DMS53 treated with DMSO at 0.1 percent for 48 hours (cell line): ENCODE data around the gene MROH9.

Source experiments
- DNase-seq: peaks from one replicate; lab custom pipeline; 2025; ENCODE audit not compliant: unreplicated experiment; lab: John Stamatoyannopoulos, UW

MROH9 gene

DNA sequence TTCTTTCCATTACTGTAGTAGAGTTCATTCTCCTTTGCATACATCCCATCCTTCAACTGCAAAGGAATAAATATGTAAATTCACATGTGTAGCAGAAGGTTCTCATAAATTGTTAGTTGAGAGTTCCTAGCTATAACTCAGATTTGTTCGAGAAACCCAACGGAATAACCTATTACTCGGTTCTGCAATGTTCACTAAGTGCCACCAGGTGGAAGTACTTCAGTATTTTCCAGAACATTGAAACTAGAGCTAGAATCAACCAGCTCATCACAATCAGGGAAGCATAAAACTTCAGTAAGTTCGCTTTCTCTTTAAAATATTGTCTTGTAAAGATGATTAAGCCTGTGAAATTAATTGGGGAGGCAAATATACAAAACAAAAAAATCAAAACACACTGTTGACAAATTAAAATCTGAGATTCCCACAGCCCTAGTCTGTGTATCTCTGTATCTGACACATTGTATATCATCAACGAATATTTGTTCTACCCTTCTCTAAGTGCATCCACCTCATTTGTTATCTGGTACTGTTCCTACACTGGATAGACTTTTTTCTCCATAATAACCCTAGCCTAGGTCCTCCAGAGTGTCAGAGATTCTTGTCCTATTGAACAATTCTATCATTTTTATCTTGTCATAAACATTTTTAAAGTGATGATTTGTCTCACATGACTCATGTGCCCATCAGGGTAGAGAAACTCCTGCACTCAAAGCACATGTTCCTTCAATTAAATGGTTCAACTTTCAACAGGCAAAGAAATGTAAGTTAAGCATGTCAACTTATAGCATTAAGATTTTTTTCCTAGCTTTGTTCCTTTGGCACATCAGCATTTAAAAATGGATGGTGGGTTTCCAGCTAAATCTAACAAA is 31.9 kb downstream of the MROH9 start:
- DNase-seq, result peak; percentile 62

GRCh38 chr1:170970256-170970655 is 34.9 kb downstream of the MROH9 start:
- DNase-seq, result no peak

- DNase-seq, result no peak
Measured at GRCh38 chr1:170978371-170978910, 43.1 kb downstream of the MROH9 start.

GRCh38 chr1:170985406-170985805 is 50.1 kb downstream of the MROH9 start:
- DNase-seq, result no peak

GRCh38 chr1:170986901-170987300 is 51.6 kb downstream of the MROH9 start:
- no peak for DNase-seq

DNA sequence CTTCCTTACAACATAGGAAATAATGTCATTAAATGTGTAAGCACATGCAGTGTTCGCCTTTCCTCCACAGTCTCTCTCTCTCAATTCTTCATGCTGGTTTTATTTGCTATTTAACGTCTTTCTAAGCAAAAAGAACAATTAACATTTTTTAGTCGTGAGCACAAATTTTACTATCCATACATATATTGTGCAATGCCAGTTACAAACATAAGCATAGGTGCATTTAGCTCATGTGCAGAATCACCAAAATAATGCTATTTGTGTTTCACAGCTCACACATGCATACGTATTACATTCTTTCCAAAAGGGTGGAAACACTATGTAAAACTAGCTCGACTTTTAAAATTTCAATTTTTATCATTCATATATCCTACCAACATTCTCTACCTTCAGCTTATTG is 52.1 kb downstream of the MROH9 start:
- DNase-seq, result no peak

DNA sequence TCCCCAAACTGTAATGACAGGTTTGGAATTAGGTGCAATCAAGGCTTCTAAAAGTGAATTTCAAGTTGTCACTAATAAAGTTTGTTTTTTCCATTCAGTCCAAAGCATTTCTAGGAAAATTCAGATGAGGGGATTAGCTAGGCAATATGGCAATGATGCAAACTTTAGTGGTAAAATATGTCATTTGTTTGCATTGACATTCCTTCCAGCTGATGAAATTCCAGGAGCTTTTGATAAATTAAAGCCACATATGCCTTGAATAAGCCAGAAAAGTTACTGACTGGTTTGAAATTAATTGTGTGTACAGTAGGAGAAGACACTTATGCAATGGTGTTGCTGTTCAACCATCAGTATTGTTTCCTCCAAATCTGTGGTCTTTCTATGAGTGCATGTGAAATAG is 57.8 kb downstream of the MROH9 start:
- DNase-seq, result no peak

- DNase-seq, result no peak
Measured at GRCh38 chr1:170993717-170994116, 58.4 kb downstream of the MROH9 start.

DNA sequence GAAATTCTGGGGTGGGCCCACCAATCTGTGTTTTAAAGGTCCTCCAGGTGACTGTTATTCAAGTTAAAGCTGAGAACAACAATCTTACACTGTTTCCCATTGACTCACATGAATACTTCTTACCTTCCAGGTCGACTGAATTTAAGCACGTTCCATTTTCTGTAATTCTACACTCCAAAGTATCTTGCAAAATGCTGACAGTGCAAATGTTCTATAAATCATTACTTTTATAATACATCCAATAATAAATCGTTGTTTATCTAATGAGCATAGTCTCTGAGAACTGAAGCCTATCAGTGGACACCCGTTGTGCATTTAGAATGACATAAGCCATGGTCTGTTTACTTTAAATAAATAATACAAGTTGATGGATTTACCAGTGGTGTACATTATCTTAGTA is 79.5 kb downstream of the MROH9 start:
- no peak for DNase-seq

DNA sequence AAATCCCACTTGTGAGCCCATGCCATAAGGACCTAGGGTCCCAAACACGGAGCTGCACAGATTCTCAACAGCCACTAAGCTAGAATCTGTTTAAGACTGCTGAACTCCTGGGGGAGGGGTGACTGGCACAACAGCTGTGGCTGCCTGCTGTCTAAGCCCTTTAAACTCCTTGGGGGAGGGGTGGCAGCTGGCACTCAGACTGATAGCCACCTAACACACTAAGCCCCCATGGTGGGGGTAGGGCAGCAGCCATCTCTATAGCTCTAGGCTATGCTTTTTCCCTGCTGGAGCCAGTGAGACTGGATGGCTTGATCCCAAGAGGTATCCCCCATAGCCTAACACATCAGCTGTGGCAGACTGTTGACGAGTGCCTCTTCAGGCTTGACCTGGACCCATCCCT is 82.1 kb downstream of the MROH9 start:
- DNase-seq, result no peak

DNA sequence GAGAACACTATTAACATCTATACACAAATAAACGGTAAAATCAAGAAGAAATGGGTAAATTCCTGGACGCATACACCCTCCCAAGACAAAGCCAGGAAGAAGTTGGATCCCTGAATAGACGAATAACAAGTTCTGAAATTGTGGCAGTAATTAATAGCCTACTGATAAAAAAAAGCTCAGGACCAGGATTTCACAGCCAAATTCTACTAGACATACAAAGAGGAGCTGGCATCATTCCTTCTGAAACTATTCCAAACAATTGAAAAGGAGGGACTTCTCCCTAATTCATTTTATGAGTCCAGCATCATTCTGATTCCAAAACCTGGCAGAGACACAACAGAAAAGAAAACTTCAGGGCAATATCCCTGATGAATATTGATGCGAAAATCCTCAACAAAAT is 84.6 kb downstream of the MROH9 start:
- no peak for DNase-seq

- DNase-seq, result no peak
Measured at GRCh38 chr1:171032822-171033702, 97.7 kb downstream of the MROH9 start.

GRCh38 chr1:171037626-171038025 is 102.3 kb downstream of the MROH9 start:
- no peak for DNase-seq

- no peak for DNase-seq
Measured at GRCh38 chr1:171038284-171038683, 103.0 kb downstream of the MROH9 start.

DNA sequence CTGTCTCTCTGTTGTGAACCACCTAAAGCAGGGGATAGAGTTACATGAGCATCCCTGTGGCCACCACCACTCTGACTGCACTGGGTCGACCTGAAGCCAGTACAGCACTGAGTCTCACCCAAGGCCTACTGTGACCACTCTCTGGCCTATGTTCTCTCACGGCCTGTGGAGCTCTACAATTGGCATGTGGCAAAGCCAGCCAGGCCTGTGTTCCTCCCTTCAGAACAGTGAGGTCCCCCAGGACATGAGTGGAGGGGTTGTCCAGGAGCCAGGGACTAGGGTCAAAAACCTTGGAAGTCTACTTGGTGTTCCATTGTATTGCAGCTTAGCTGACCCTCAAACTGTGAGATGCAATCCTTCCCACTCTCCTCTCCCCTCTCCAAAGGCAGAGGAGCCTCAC is 112.7 kb downstream of the MROH9 start:
- DNase-seq, result no peak

DNA sequence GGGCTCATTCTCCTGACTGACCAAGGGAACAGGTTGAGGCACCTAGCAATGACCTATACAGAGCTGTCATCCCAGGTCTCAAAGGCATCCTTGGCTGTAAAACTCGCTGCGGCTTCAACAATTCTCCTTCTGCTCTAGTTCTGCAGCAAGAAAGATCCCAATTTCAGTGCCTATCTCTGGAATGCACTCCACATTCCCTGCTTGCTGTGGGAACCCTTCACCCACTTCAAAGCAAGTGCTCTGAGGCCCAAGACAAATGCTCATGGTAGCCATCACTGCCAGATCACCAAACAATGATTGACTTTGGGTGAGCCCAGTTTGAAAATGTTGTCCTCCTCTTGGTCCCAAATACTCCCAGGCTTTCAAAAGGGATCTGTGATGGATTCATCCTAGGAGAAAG is 117.6 kb downstream of the MROH9 start:
- no peak for DNase-seq

- no peak for DNase-seq
Measured at GRCh38 chr1:171055966-171056643, 120.8 kb downstream of the MROH9 start.

GRCh38 chr1:171061425-171062143 is 126.2 kb downstream of the MROH9 start:
- DNase-seq, result no peak

DNA sequence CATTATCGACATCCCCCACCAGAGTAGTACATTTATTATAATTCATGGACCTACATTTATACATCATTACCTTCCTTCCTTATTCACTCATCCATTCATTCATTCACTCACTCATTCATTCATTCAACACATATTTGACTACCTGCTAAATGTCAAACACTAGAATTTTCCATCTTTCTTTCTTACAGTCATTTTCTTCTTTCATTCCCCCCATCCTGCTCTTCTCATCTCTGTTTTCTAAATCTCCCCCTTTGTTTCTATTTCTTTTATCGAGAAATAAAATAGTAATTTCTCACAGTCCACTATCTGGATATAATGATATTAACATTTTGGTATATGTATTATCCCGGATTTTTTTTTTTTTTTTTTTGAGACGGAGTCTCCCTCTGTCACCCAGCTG is 127.6 kb downstream of the MROH9 start:
- no peak for DNase-seq

- DNase-seq, result no peak
Measured at GRCh38 chr1:171075041-171075440, 139.7 kb downstream of the MROH9 start.

DNA sequence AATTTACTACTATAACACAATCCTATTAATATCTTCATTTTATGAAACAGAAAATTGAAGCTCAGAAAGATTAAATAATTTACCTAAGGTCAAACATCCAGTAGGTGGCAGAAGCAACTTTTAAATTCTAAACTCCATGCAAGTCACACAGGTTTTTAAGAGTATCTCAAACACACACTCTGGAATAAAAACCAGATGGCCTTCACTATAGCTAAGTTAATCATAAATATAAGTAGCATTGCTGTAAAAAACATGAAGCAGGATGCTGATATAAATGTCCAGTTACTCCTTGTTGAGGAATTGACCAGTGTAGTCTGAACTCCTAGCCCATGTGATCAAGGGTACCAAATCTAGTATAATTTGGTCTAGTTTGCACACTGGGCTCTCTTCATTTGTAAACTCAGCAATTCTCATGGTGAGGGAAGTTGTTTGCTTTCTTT is 146.0 kb downstream of the MROH9 start:
- peak; percentile 21 for DNase-seq
